Activated CD4-positive, alpha-beta T cell treated with anti-CD3 and anti-CD28 coated beads, Interleukin-2, Interleukin-6, amounts not matched to agents 100 ng/mL and 50 ng/mL, durations not matched to agents 16 hours and 8 hours (primary cell): ENCODE data around the gene DHRS9.

ENCODE experiments used
- DNase-seq: peaks from one replicate; pipeline ENCODE4 v3.0.0-alpha.2; 2020

DHRS9 gene

GRCh38 chr2:169065864-169066517 lies 3.4 kb upstream of the DHRS9 start:
- no peak for DNase-seq

- DNase-seq, result no peak
These were observed 2.5 kb upstream of the DHRS9 start for GRCh38 chr2:169066897-169067296.

- DNase-seq, result no peak
These were observed 470 bp downstream of the DHRS9 start for GRCh38 chr2:169069833-169070232.

- DNase-seq, result no peak
These were observed 2.1 kb downstream of the DHRS9 start for GRCh38 chr2:169071455-169071854.

- peak; percentile 28 for DNase-seq
These were observed 3.0 kb downstream of the DHRS9 start for GRCh38 chr2:169072163-169072925.

- no peak for DNase-seq
These were observed 4.0 kb downstream of the DHRS9 start for GRCh38 chr2:169073211-169073962.

GRCh38 chr2:169073963-169074751 lies 4.8 kb downstream of the DHRS9 start:
- DNase-seq, result peak; percentile 54

- no peak for DNase-seq
These were observed 8.4 kb downstream of the DHRS9 start for GRCh38 chr2:169077674-169078240.

GRCh38 chr2:169080250-169081069 lies 11.1 kb downstream of the DHRS9 start:
- DNase-seq, result no peak

- DNase-seq, result no peak
These were observed 12.2 kb downstream of the DHRS9 start for GRCh38 chr2:169081551-169081950.

GRCh38 chr2:169082995-169083394 lies 13.6 kb downstream of the DHRS9 start:
- DNase-seq, result no peak

- DNase-seq, result no peak
These were observed 17.6 kb downstream of the DHRS9 start for GRCh38 chr2:169086893-169087467.

- no peak for DNase-seq
These were observed 18.5 kb downstream of the DHRS9 start for GRCh38 chr2:169087757-169088379.

- DNase-seq, result no peak
These were observed 19.8 kb downstream of the DHRS9 start for GRCh38 chr2:169089182-169089581.

GRCh38 chr2:169090133-169090820 lies 20.9 kb downstream of the DHRS9 start:
- no peak for DNase-seq

GRCh38 chr2:169091256-169091655 lies 21.9 kb downstream of the DHRS9 start:
- DNase-seq, result no peak

GRCh38 chr2:169091761-169092519 lies 22.6 kb downstream of the DHRS9 start:
- no peak for DNase-seq

GRCh38 chr2:169093535-169093934 lies 24.2 kb downstream of the DHRS9 start:
- DNase-seq, result no peak

GRCh38 chr2:169094676-169095075 lies 25.3 kb downstream of the DHRS9 start:
- DNase-seq, result no peak
